CD4-positive, alpha-beta T cell treated with Interleukin-6 for 4 hours (primary cell): ENCODE measurements around the gene THADA.

Experiments
- DNase-seq: peaks from one replicate; pipeline ENCODE4 v3.0.0-alpha.2; 2020; ENCODE audit warnings: mixed read lengths

The THADA gene

GRCh38 chr2:43490252-43490786 lies 105.5 kb downstream of the THADA start:
- DNase-seq: no peak

GRCh38 chr2:43488737-43489136 lies 107.1 kb downstream of the THADA start:
- no peak for DNase-seq

GRCh38 chr2:43486603-43487002 lies 109.2 kb downstream of the THADA start:
- DNase-seq: no peak

GRCh38 chr2:43484323-43484930 lies 111.4 kb downstream of the THADA start:
- no peak for DNase-seq

- no peak for DNase-seq
These were observed 112.9 kb downstream of the THADA start for GRCh38 chr2:43482961-43483360.

GRCh38 chr2:43481927-43482542 lies 113.8 kb downstream of the THADA start:
- no peak for DNase-seq

GRCh38 chr2:43480874-43481273 lies 115.0 kb downstream of the THADA start:
- no peak for DNase-seq

GRCh38 chr2:43478412-43479086 lies 117.3 kb downstream of the THADA start:
- no peak for DNase-seq

GRCh38 chr2:43475922-43476321 lies 119.9 kb downstream of the THADA start:
- no peak for DNase-seq

GRCh38 chr2:43475137-43475846 lies 120.5 kb downstream of the THADA start:
- no peak for DNase-seq

- no peak for DNase-seq
These were observed 121.6 kb downstream of the THADA start for GRCh38 chr2:43474273-43474672.

GRCh38 chr2:43473767-43474166 lies 122.1 kb downstream of the THADA start:
- no peak for DNase-seq

GRCh38 chr2:43472527-43473194 lies 123.2 kb downstream of the THADA start:
- DNase-seq: no peak

GRCh38 chr2:43469713-43470112 lies 126.1 kb downstream of the THADA start:
- no peak for DNase-seq

- no peak for DNase-seq
These were observed 126.7 kb downstream of the THADA start for GRCh38 chr2:43469094-43469493.

- DNase-seq: no peak
These were observed 127.9 kb downstream of the THADA start for GRCh38 chr2:43467891-43468290.

- DNase-seq: no peak
These were observed 130.6 kb downstream of the THADA start for GRCh38 chr2:43465234-43465633.

GRCh38 chr2:43464590-43464989 lies 131.2 kb downstream of the THADA start:
- no peak for DNase-seq

- DNase-seq: no peak
These were observed 132.8 kb downstream of the THADA start for GRCh38 chr2:43462866-43463641.

- DNase-seq: no peak
These were observed 134.3 kb downstream of the THADA start for GRCh38 chr2:43461453-43462073.

- DNase-seq: no peak
These were observed 135.1 kb downstream of the THADA start for GRCh38 chr2:43460611-43461365.
